ENCODE data around the gene ZNF879.

DNA sequence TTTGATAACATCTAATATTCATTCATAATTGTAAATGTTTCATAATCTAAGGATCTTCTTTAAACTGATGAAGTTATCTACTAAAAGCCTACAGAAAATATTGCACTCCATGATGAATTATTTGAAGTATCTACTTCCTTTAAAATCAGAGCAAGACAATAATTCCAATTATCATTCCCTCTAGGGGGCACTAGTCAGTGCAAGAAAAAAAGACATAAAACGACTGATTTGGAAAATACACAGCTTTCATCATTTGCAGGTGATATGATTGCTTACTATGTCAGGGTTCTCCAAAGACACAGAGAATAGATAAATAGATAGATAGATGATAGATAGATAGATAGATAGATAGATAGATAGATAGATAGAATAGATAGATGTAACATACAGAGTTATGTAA is 14.9 kb upstream of the ZNF879 start:
- TF ChIP-seq, protein P1, sequence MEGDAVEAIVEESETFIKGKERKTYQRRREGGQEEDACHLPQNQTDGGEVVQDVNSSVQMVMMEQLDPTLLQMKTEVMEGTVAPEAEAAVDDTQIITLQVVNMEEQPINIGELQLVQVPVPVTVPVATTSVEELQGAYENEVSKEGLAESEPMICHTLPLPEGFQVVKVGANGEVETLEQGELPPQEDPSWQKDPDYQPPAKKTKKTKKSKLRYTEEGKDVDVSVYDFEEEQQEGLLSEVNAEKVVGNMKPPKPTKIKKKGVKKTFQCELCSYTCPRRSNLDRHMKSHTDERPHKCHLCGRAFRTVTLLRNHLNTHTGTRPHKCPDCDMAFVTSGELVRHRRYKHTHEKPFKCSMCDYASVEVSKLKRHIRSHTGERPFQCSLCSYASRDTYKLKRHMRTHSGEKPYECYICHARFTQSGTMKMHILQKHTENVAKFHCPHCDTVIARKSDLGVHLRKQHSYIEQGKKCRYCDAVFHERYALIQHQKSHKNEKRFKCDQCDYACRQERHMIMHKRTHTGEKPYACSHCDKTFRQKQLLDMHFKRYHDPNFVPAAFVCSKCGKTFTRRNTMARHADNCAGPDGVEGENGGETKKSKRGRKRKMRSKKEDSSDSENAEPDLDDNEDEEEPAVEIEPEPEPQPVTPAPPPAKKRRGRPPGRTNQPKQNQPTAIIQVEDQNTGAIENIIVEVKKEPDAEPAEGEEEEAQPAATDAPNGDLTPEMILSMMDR (conservative IDR thresholded peaks at IDR 0.05) = peak; percentile 43
- TF ChIP-seq ZFX (IDR thresholded peaks at IDR 0.05) = no peak
